GM13976 (cell line): ENCODE results near the gene NDRG3.

Experiments used
- DNase-seq: peaks from one replicate; pipeline ENCODE4 v3.0.0; 2012; ENCODE audit warnings: low spot score
- in situ Hi-C: fragments of 300-500 bp; cut with MboI; formaldehyde crosslinking; loops from one replicate; pipeline ENCODE4 v1.12.0; 2022; ENCODE audit warnings: low sequenced_read_pairs, mixed read lengths, inconsistent platforms; ENCODE audit not compliant: unreplicated experiment
- TF ChIP-seq, protein P1 (sequence below): IDR thresholded peaks from 2 replicates; pipeline ENCODE4 v1.5.1; 2012; ENCODE audit warnings: borderline replicate concordance, mild to moderate bottlenecking; ENCODE audit not compliant: insufficient read depth; ENCODE audit errors: extremely low read depth, missing control alignments, control extremely low read depth

Gene NDRG3

DNA sequence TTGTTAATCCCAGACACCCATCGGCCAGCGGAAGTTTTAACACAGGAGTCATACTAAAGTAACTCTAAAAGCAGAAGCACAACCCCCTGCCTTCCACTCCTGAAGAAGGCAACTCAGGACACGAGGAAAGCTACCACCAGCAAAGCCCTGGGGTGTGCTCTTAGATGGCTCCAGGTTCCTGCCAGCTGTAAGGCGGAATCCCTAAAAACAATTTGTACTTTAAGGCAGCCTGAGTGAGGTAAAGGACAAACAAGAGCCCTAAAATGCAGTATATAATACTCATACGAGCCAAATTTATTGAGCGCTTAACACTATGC is 8.7 kb downstream of the NDRG3 start:
- in situ Hi-C loops, result no loop called here
- TF ChIP-seq, protein P1, sequence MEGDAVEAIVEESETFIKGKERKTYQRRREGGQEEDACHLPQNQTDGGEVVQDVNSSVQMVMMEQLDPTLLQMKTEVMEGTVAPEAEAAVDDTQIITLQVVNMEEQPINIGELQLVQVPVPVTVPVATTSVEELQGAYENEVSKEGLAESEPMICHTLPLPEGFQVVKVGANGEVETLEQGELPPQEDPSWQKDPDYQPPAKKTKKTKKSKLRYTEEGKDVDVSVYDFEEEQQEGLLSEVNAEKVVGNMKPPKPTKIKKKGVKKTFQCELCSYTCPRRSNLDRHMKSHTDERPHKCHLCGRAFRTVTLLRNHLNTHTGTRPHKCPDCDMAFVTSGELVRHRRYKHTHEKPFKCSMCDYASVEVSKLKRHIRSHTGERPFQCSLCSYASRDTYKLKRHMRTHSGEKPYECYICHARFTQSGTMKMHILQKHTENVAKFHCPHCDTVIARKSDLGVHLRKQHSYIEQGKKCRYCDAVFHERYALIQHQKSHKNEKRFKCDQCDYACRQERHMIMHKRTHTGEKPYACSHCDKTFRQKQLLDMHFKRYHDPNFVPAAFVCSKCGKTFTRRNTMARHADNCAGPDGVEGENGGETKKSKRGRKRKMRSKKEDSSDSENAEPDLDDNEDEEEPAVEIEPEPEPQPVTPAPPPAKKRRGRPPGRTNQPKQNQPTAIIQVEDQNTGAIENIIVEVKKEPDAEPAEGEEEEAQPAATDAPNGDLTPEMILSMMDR, result no peak
- no peak for DNase-seq

- DNase-seq, result no peak
- TF ChIP-seq, protein P1, result no peak
- in situ Hi-C loops, result no loop called here
Measured at GRCh38 chr20:36736451-36737182, 9.3 kb downstream of the NDRG3 start.

DNA sequence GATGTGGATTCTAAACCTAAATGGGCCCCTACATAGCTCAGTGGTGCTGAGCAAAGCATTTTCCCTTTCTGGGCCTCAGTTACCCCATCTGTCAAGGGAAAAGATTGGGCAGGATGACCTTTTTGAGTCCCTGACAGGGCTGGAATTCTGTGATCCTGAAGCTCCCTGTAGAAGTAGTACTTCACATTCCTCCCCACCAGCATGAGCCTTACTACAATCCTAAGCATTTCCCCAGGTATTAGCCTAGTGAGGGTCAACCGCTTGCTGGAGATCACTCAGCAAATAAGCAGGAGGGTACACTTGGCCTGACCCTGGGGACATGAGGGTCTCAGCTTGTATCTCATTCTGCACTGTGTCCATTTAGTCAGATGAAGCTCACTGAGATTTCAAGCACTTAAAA is 13.4 kb downstream of the NDRG3 start:
- no peak for DNase-seq

DNA sequence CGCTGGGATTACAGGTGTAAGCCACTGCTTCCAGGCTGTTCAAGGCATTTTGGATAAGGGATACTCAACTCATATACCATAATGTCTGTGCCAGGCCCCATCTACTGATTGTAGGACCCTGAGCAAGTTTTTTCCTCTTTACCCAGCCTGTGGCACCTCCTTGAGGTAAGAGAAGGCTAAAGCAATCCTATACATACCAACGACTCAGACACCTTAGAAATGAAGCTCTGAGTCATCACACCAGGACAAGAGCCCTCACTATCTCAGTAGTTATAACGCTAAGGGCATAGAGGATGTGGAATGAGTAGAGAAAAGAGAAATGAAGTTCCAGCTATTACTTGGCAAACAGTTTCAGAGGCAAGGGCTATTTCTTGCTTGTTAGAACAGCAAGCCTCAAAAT is 16.9 kb downstream of the NDRG3 start:
- in situ Hi-C loops, result no loop called here
- peak; percentile 35 for DNase-seq
- TF ChIP-seq, protein P1, result no peak

More for the DNA sequence above, 13.4 kb downstream of the NDRG3 start:
- TF ChIP-seq, protein P1, result no peak
- in situ Hi-C loops, result no loop called here

- in situ Hi-C loops, result no loop called here
- TF ChIP-seq, protein P1, result no peak
- no peak for DNase-seq
Measured at GRCh38 chr20:36726168-36726567, 19.7 kb downstream of the NDRG3 start.

GRCh38 chr20:36720510-36720909 is 25.4 kb downstream of the NDRG3 start:
- DNase-seq, result no peak
- in situ Hi-C loops, result no loop called here
- TF ChIP-seq, protein P1, result no peak
